Dermis microvascular lymphatic vessel endothelial cell (primary cell): ENCODE results near the gene REV3L. TPM values are rescaled to one million over a fixed set of nuclear protein-coding genes. Genes with fewer than 3 reads are reported as not detected.
"Not testable (repeated sequence)": the region's sequence is repeated elsewhere in the genome, so short reads cannot be mapped to it uniquely, and the experiment has no call there.

Source experiments
- DNase-seq, 2 donors: peaks; one replicate each; pipeline versions ENCODE4 v3.0.0 to v3.0.0-alpha.2; 2010; ENCODE audit warnings: low read depth in 2 of 2
- total RNA-seq: library from RNA; depleted of rRNA; stranded (reverse); fragments of >200 nt; gene quantifications from 2 replicates; pipeline ENCODE4 v1.2.1, GENCODE V29; 2014

Gene REV3L
- total RNA-seq, 1 donor from 2014 or later, result 15.8 TPM

- no peak for DNase-seq
Measured at GRCh38 chr6:111301946-111302345, 181.1 kb downstream of the REV3L start.

- not testable (repeated sequence) for DNase-seq
Measured at GRCh38 chr6:111300938-111301800, 181.8 kb downstream of the REV3L start.

- DNase-seq, result no peak
Measured at GRCh38 chr6:111297776-111298175, 185.2 kb downstream of the REV3L start.

GRCh38 chr6:111294374-111294967 lies 188.5 kb downstream of the REV3L start:
- no peak for DNase-seq

GRCh38 chr6:111291336-111292259 lies 191.4 kb downstream of the REV3L start:
- DNase-seq, result no peak

GRCh38 chr6:111290689-111291335 lies 192.2 kb downstream of the REV3L start:
- peak in 1 of 2 donors; percentile 13 for DNase-seq

- DNase-seq, result not testable (repeated sequence)
Measured at GRCh38 chr6:111284356-111284755, 198.7 kb downstream of the REV3L start.

GRCh38 chr6:111283707-111284106 lies 199.3 kb downstream of the REV3L start:
- no peak for DNase-seq

GRCh38 chr6:111282515-111282914 lies 200.5 kb downstream of the REV3L start:
- DNase-seq, result no peak

GRCh38 chr6:111280445-111280955 lies 202.5 kb downstream of the REV3L start:
- DNase-seq, result no peak

- DNase-seq, result no peak
Measured at GRCh38 chr6:111278731-111279130, 204.3 kb downstream of the REV3L start.

- no peak for DNase-seq
Measured at GRCh38 chr6:111277819-111278218, 205.2 kb downstream of the REV3L start.

- DNase-seq, result no peak
Measured at GRCh38 chr6:111276736-111277135, 206.3 kb downstream of the REV3L start.

- no peak for DNase-seq
Measured at GRCh38 chr6:111276335-111276734, 206.7 kb downstream of the REV3L start.

- DNase-seq, result peak in 1 of 2 donors; percentile 4
Measured at GRCh38 chr6:111274593-111275217, 208.3 kb downstream of the REV3L start.

GRCh38 chr6:111270121-111270520 lies 212.9 kb downstream of the REV3L start:
- no peak for DNase-seq

GRCh38 chr6:111269401-111269970 lies 213.5 kb downstream of the REV3L start:
- no peak for DNase-seq

- DNase-seq, result no peak
Measured at GRCh38 chr6:111267764-111268333, 215.2 kb downstream of the REV3L start.

- DNase-seq, result no peak
Measured at GRCh38 chr6:111266276-111266675, 216.7 kb downstream of the REV3L start.

GRCh38 chr6:111265842-111266241 lies 217.2 kb downstream of the REV3L start:
- DNase-seq, result no peak
